Ovary (tissue), 9 donors: ENCODE data around the gene LRRC19. TPM values are rescaled to one million over a fixed set of nuclear protein-coding genes. Genes with fewer than 3 reads are reported as not detected.

Source experiments
- DNase-seq, 5 donors: peaks; one replicate each; pipeline ENCODE4 v3.0.0-alpha.2; 2019 to 2020
- H3K27ac ChIP-seq, 2 donors: fragments of 200-600 bp; one replicate each; pipeline versions ENCODE4 v1.5.1 to v1.8.0; 2019 to 2022
- H3K27me3 ChIP-seq: fragments of 200-600 bp; one replicate; pipeline ENCODE4 v1.8.0; 2022
- H3K36me3 ChIP-seq: fragments of 200-600 bp; sonication (generic); one replicate; pipeline ENCODE4 v1.5.1; 2019
- H3K4me1 ChIP-seq: one replicate; pipeline ENCODE4 v1.8.1; 2013; ENCODE audit warnings: mild to moderate bottlenecking, moderate library complexity; ENCODE audit not compliant: insufficient read depth
- H3K4me3 ChIP-seq: fragments of 200-600 bp; sonication (generic); one replicate; pipeline ENCODE4 v1.5.1; 2017
- H3K9me3 ChIP-seq, 2 donors: fragments of 200-600 bp in 1 of 2; sonication (generic) in 1 of 2; one replicate each; pipeline versions ENCODE4 v1.5.1 to v1.8.1; 2013 to 2019; ENCODE audit warnings: mild to moderate bottlenecking in 1 of 2, moderate library complexity in 1 of 2
- CTCF ChIP-seq, 3 donors: fragments of 450-650 bp in 2 of 3; fragments of 200-600 bp in 1 of 3; IDR thresholded peaks; one replicate each; pipeline versions ENCODE4 v1.5.1 to v1.8.0; 2016 to 2022; ENCODE audit warnings: antibody characterized with exemption in 3 of 3, mild to moderate bottlenecking in 1 of 3
- EP300 ChIP-seq: sonication (generic); formaldehyde crosslinking; IDR thresholded peaks from one replicate; pipeline ENCODE4 v1.6.1; 2017; ENCODE audit warnings: antibody characterized with exemption
- POLR2A ChIP-seq: fragments of 450-650 bp; IDR thresholded peaks from one replicate; pipeline ENCODE4 v1.6.1; 2017; ENCODE audit warnings: antibody characterized with exemption, mild to moderate bottlenecking, moderate library complexity
- WGBS, 3 donors: extraction: QIAGEN DNeasy Blood & Tissue Kit in 1 of 3; methylation state at CpG; one replicate each; pipeline versions ENCODE4 v1.1.5 to v1.1.7; 2013 to 2017; 5-methylcytosine and 5-hydroxymethylcytosine counted together
- intact Hi-C, 4 donors: fragments of 100-400 bp; cut with DNase I; formaldehyde crosslinking; loops; one replicate each; pipeline versions ENCODE4 v1.11.0 to v1.15.1; 2022 to 2023
- polyA plus RNA-seq, 2 donors: library from polyadenylated mRNA; stranded (reverse); fragments of 200-250 nt in 1 of 2; fragments of 350-450 nt in 1 of 2; fragmentation: Illumina TruSeq in 1 of 2; extraction: RNeasy Lipid Tissue Mini Kit (QIAGEN cat#74804) in 1 of 2; gene quantifications; one replicate each; pipeline ENCODE4 v1.2.3, GENCODE V29; 2013 to 2014
- total RNA-seq, 7 donors: library from RNA; depleted of rRNA in 2 of 7; stranded (reverse); fragments of >200 nt in 2 of 7; fragmentation: NEBNext Ultra II Directional in 3 of 7; extraction: Animal tissue kit (Norgen Biotek cat#: 25700) in 3 of 7; gene quantifications; one replicate each; pipeline versions ENCODE4 v1.1.0 to v1.2.4, GENCODE V29; 2016 to 2023
- donor health status: DM: no; HTN: no; CAD: no; lungs with moderate emphysema.
- donor health status: DM: no; HTN: no; CAD: no.
- donor health status: Bipolar disorder and iron deficiency.
- donor health status: DM: yes; HTN: yes; CAD: no.
- donor health status: DM: no; HTN: no; CAD: no.
- donor health status: DM: yes; HTN: yes; CAD: no.

LRRC19 gene
- total and polyA plus RNA-seq, 9 donors, result 0.08 TPM; not detected in 8

GRCh38 chr9:26946753-26947727, 58.4 kb downstream of the LRRC19 start, which contains the start of gene PLAA:
Gene PLAA (minus strand): TSS chr9:26947242. CDS start chr9:26947045, 197 bp downstream.
- Histone ChIP-seq H3K4me3 (peak within 1 kb of the TSS; percentile 74), H3K27me3 (no peaks in the 10 kb centered on the region), H3K36me3 (no peaks in the 10 kb centered on the region), H3K27ac (peak within 1 kb of the TSS; percentile 88 to 92), H3K4me1 (peaks cover 4% of the 10 kb centered on the region), H3K9me3 (no peaks in the 10 kb centered on the region)
- intact Hi-C loops, result loop anchor here in 1 of 4 donors (5.0 kb wide), 1 partner anchor 50 kb away; no protein-coding TSS in a partner anchor
- TF ChIP-seq CTCF (IDR thresholded peaks at IDR 0.05) (no peak), POLR2A (peak; percentile 10), EP300 (peak; percentile 10)
- DNase-seq, result peak; percentile 85 to 91 (median 89)
- WGBS, 3 donors, result 0 to 1% (median 1%) methylated on average over 62 to 76 of the region's 76 CpGs

- Histone ChIP-seq H3K9me3 (no peaks in the 10 kb centered on the region), H3K4me1 (peaks cover 4% of the 10 kb centered on the region), H3K27me3 (no peaks in the 10 kb centered on the region), H3K4me3 (peak overlapping the region; percentile 74), H3K36me3 (no peaks in the 10 kb centered on the region), H3K27ac (no peak overlapping the region)
- DNase-seq, result no peak
- intact Hi-C loops, result loop anchor here in 1 of 4 donors (5.0 kb wide), 1 partner anchor 48 kb away; no protein-coding TSS in a partner anchor
- WGBS, 3 donors, result 24 to 38% (median 26%) methylated on average over 2 of the region's 2 CpGs
- no peak for TF ChIP-seq POLR2A
- no peak for TF ChIP-seq CTCF (IDR thresholded peaks at IDR 0.05)
- no peak for TF ChIP-seq EP300
These were observed 59.9 kb downstream of the LRRC19 start for GRCh38 chr9:26945591-26945990.

Other genes starting within 250 kb of the LRRC19 start
- 10 to 100 TPM in 5 of 7 donors, 1 to 10 TPM in 2; 8.5 to 15.0 (median 10.5) TPM for gene CAAP1, start 112.9 kb downstream of the LRRC19 start, total RNA-seq
- 10 to 100 TPM in 1 of 2 donors, 1 to 10 TPM in 1; 6.7 to 14.0 TPM for gene CAAP1, start 112.9 kb downstream of the LRRC19 start, polyA plus RNA-seq
- 10 to 100 TPM; 13.6 to 25.2 (median 20.2) TPM for gene PLAA, start 58.4 kb downstream of the LRRC19 start, total RNA-seq
- 10 to 100 TPM; 11.6 to 27.2 TPM for gene PLAA, start 58.4 kb downstream of the LRRC19 start, polyA plus RNA-seq
- 10 to 100 TPM; 15.0 to 24.6 (median 18.0) TPM for gene IFT74, start 49.3 kb downstream of the LRRC19 start, total RNA-seq
- 10 to 100 TPM in 1 of 2 donors, 1 to 10 TPM in 1; 9.2 to 13.3 TPM for gene IFT74, start 49.3 kb downstream of the LRRC19 start, polyA plus RNA-seq
- gene TEK, start 103.6 kb upstream of the LRRC19 start, total RNA-seq, result 10 to 100 TPM in 1 of 7 donors, 1 to 10 TPM in 6; 2.0 to 10.5 (median 4.0) TPM
- gene TEK, start 103.6 kb upstream of the LRRC19 start, polyA plus RNA-seq, result 10 to 100 TPM in 1 of 2 donors, 1 to 10 TPM in 1; 7.7 to 22.2 TPM